ENCODE data around the gene PGAP6.
A peak's percentile ranks its signal among the peaks of the same experiment; 100 is the strongest.
"Not testable (repeated sequence)": the region's sequence is repeated elsewhere in the genome, so short reads cannot be mapped to it uniquely, and the experiment has no call there.

Gene PGAP6

GRCh38 chr16:378113-378820 lies 3.5 kb downstream of the PGAP6 start:
- not testable (repeated sequence) for DNase-seq

- no peak for DNase-seq
Observed at GRCh38 chr16:377419-377951, 4.3 kb downstream of the PGAP6 start.

- no peak for DNase-seq
Observed at GRCh38 chr16:376817-377418, 4.9 kb downstream of the PGAP6 start.

GRCh38 chr16:375927-376816 lies 5.6 kb downstream of the PGAP6 start:
- DNase-seq = no peak

- no peak for DNase-seq
Observed at GRCh38 chr16:375212-375611, 6.6 kb downstream of the PGAP6 start.

- no peak for DNase-seq
Observed at GRCh38 chr16:374616-374926, 7.2 kb downstream of the PGAP6 start.

- no peak for DNase-seq
Observed at GRCh38 chr16:373848-374615, 7.7 kb downstream of the PGAP6 start.

- DNase-seq = no peak
Observed at GRCh38 chr16:373020-373598, 8.7 kb downstream of the PGAP6 start.

DNA sequence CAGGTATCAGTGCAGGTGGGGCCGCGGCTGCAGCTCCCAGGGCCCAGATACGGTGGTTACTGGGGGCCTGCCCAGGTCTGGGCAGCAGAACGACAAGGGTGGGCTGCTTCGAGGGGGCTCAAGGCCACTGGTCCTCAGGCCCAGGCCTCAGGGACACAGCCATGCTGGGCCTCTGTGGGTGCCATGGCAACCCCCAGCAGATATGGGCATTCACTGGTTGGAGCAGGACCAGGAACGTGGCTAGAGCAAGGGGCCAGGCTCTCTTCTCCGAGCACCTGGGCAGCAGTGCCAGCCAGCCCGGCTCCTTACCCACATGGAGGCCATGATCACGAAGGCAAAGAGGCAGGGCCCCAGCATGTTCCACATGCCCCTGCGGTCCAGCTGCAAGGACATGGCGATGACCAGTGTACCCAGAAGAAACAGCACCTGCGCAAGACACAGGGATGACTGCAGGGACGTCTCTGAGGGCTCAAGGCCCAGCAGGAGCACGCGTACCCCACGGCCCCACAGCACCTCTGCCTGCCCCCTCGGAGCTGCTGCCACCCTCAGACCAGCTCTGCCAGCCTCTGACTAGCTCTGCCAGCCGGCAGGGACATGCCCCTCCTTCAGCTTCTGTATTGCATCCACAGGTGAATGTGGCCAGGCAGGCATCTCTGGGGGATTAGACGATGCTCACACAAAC lies 9.3 kb downstream of the PGAP6 start:
- DNase-seq = no peak

DNA sequence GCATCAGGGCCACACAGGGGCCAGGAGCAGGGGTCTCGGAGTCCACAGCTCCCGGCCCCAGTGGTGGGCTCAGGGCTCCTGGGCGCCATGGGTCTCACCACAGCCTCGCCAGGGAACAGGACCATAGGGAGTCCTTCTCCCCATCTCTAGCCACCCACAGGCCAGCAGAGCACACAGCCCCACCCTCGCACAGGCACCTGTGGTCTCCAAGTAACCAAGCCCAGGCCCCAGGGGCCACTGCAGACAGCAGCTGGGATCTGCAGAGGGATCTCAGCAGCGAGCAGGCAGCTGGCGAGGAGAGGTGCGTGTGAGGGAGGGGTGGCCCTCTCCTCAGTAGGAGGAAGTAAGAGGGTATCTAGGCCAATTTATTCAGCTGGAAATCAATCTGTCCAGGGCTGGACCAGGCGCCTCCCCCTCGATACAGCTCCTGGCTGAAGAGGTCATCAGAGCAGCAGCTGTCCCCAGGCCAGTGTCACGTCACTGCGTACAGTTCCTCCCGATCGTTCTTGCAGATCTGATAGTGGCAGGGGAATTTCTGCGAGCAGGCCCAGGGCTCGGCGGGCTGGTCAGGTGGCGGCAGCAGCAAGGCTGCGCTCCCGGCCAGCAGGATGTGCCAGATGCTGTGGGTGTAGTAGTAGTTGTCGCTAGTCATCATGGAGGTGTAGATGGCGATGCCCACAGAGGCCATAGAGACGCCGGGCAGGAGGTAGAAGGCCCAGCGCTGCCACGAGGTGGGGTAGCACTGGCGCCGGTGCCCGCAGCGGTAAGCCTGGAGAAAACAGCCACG lies 10.1 kb downstream of the PGAP6 start:
- DNase-seq = no peak

- no peak for DNase-seq
Observed at GRCh38 chr16:370979-371514, 10.7 kb downstream of the PGAP6 start.

DNA sequence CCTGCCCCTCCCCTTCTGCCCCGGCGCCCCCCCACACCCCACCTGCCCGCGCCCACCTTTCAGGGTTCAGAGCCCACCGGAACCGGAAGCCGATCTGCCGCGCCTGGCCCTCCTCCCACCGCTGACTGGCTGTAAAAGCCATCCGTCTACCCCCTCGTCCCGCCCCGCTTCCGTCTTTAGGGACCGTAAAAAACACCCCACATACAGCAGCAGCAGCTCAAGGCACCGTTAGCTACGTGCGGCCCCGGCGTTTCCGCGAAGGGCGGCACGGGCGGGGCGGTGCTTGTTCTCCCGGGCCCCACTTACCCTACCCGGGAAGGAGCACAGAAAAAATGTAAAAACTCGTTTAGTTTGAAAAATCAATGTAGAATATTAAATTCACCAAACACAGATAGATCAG lies 11.3 kb downstream of the PGAP6 start, which contains the start of gene MRPL28:
Gene MRPL28, minus strand, starts transcription at position 96 of the 400 bp plus-strand sequence. CDS start 320 bp downstream, outside the sequence.
- DNase-seq = peak; percentile 96

GRCh38 chr16:369866-370436 lies 11.8 kb downstream of the PGAP6 start:
- DNase-seq = no peak

DNA sequence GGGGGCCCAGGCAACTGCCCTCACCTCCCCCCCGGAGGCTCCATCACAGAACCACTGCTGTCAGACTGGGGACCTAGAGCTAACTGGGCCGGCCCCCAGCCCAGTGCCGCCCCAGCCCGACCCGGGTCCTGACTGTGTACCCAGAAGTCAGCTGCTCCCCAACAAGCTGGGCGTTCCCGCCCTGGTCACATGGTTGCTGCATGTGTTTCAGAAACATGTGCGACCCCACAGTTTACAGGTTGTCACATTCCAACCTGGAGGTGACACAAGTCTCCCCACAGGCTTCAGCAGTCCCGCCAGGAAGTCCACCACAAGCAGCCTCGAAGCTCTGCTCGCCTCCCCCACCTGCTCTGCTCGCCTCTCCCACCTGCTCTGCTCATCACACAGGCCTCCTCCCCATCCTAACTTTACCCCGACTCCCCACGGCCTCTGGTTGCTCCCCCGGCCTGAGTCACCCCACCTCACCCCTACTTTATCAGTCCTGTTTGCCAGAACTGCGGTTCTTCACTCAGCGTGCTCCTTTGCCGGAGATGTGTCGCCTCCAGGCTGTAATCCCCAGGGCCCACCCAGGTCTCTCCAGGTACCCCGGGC lies 12.4 kb downstream of the PGAP6 start:
- DNase-seq = no peak

- DNase-seq = no peak
Observed at GRCh38 chr16:368388-369158, 13.2 kb downstream of the PGAP6 start.

- DNase-seq = no peak
Observed at GRCh38 chr16:367333-367903, 14.4 kb downstream of the PGAP6 start.

GRCh38 chr16:366476-366875 lies 15.3 kb downstream of the PGAP6 start:
- no peak for DNase-seq

Data from islet precursor cell (in vitro differentiated cells).